Effector CD4-positive, alpha-beta T cell (primary cell): ENCODE measurements around the gene INTS6L.

ENCODE experiments used
- DNase-seq: peaks from one replicate; pipeline ENCODE4 v3.0.0-alpha.2; 2020
- total RNA-seq: gene quantifications from one replicate; lab custom pipeline; 2026; lab: John Stamatoyannopoulos, UW

INTS6L gene
- 115 reads per million, percentile 85 among the genes with 10 or more reads in this experiment for total RNA-seq

DNA sequence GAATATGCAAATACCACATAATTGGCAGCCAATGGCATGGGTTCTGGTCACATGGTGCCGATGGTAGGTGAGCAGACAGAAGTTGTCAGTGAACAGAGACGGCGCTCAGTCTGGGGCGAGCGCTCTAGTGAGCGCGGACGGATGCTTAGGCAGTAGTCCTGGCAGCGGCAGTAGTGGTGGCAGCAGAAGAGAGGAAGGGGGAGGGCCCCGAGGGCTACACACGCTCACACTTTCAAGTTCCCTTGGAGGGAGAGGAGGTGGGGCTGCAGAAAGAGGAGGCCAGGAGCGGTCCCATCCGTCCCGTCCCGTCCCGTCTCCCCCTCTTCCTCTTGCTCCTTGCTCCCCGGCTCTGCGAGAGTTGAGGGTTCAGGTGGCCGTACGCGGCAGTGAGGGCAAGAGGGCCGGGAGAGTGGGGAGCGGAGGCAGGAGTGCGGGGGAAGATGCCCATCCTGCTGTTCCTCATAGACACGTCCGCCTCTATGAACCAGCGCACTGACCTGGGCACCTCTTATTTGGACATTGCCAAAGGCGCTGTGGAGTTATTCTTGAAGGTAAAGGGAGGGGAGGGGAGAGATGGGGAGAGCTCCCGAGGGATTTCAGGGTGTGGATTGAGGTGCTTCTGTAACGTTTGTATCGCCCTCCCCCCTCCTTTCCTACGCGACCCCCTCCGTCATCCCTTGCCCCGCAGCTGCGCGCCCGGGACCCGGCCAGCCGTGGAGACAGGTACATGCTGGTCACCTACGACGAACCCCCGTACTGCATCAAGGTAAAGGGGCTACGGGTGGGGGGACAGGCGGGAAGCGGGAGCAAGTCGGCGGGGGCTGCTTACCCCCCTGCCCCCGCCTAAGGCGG lies at the start of gene INTS6L:
TSS of gene INTS6L (plus strand) at position 108 of the 852 bp plus-strand sequence. CDS start at position 441, 333 bp downstream.
- peak; percentile 81 for DNase-seq

DNA sequence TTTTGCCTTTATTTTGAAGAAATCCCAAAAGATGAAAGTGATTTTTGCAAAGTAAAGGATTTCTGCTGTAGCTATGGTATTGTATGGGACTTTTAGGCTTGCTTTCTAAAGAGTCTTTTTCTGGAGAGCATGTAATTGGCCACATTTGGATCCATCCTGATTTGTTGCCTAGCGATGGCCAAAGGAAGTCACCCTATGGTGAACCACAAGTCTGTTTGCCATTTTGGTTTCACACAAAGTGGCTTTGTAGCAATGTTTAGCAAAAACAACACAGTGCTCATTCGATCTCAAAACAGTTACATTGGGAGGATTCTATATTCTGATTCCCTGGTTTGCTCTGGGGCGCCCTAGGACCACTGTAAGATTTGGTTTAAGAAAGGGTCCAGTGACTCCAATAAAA lies 44.1 kb upstream of the INTS6L start:
- DNase-seq = no peak

- peak; percentile 6 for DNase-seq
Observed at GRCh38 chrX:135477576-135477975, 42.9 kb upstream of the INTS6L start.

GRCh38 chrX:135480076-135480475 lies 40.4 kb upstream of the INTS6L start:
- DNase-seq = no peak

DNA sequence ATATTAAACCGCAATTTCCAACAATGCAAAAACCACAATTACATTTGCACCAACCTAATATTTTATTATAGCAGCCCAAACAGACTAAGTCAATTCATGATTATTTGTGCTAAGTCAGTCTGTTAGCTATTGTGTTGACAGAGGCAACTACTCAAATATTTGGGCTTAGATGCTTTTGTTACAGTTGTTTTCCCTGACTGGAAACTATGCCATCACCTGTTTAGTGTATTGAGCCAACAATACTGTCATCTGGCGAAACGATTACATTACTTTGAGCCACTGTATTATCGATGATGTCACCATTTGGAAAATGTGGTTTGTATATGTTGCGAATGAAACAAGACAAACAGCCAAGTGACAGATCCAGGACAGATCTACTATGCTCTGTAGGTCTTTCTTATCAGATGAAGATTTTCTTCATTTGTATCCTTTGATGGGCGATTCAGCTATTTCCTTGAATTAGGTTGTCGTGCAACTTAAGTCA lies 38.7 kb upstream of the INTS6L start:
- DNase-seq = no peak

- DNase-seq = no peak
Observed at GRCh38 chrX:135484641-135485289, 35.7 kb upstream of the INTS6L start.

DNA sequence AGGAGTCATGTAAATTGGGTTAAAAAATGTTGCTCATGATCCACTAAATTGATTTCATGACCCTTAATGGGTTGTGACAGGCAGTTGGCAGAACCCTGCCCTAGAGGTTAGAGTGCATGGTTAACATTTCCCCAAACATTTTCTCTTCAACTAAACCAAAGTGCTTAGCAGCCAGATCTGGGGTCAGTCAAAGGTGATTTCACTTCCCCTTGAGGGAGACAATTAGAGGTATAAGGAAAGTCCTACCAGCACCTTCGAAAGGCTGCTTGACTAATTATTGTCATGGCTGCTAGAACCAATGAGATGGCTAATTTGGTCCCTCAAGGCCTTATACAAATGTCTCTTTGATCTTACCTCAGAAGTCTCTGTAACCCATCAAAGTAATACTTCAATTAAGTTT lies 30.9 kb upstream of the INTS6L start:
- DNase-seq = no peak

DNA sequence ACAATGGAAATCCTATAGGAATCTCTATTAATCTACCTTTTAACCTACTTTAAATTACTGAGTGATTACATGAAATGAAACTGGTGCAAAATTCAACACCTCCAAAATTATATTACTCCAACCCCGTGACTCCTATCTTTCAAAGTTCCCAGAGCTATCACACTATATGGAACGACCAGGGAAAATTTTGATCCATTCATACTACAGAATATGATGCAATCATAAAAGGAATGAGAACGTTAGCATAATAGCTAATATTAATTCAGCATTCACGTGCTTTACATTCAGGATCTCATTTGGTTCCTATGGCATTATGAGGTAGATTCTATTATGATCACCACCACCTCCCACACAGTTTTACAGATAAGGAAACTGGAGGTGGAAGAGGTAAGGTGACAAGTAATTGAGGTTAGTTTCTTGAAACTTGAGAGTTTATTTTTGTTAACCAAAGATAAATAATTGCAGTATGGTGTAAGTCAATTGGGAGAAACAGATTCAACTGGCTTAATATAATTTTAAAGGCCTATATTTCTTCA lies 29.4 kb upstream of the INTS6L start:
- DNase-seq = no peak

- no peak for DNase-seq
Observed at GRCh38 chrX:135494453-135494852, 26.0 kb upstream of the INTS6L start.

DNA sequence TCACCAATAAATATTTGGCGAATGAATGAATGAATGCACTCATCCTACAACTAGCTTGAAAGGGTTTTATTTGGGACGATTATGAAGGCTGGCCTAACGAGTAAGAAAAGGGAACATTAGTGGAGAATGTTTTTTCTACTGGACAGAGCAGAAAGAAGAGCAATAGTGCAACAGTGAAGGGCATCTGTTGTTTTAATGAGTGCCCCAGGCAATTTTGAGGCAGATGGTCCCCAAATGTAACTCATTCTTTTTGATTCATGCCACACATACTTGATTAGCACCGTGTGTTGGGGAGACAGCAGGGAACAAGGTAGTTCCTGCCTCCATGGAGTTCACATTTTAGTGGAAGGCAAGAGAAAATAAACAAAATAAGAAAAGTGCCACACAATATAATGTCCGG lies 22.7 kb upstream of the INTS6L start:
- no peak for DNase-seq

DNA sequence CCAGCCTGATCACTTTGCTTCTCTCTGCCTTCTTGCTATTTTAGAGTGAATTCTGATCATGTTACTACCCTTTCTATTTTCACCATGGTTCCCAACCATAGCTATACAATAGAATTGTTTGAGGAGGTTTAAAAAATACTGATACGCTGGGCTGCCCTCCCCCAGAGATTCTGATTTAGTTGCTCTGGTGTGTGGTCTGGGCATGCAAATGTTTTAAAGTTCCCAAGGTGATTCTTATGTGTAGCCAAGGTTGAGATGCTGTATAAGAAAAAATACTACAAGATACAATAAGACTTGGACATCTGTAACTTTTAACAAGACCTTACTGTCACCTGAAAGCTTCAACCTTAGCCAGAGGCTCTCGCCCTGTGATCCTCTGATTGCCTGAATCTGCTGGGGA lies 22.2 kb upstream of the INTS6L start:
- DNase-seq = no peak

- DNase-seq = no peak
Observed at GRCh38 chrX:135505351-135505750, 15.1 kb upstream of the INTS6L start.

- no peak for DNase-seq
Observed at GRCh38 chrX:135509885-135510284, 10.6 kb upstream of the INTS6L start.

DNA sequence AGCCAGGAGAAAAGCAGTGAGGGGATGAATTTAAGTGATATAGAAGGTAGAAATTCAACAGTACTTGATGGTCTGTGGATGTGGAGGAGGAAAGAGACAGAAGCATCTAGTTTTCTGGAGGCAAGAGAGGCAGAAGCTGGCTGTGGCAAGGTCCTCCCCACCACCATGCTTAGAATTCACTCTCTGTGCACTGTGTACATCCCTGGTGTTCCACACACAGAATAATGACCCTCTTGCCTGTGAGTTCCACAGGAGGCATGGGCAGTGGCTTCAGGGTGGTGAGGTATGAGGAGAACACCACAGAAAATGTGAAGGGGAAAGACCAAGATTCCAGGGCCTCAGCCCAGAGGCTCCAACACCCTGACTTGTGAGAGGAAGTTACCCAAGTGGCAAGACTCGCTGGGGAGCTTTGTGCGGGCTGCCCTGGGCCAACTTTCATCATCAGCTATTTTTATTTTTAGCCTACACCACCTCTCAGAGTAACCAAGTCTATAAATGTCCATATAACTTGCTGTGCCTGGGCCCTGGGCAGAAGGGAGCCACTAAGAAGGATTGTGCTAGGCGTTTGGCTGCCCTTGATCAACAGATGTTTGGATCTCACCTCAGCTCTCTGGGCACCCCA lies 7.8 kb upstream of the INTS6L start:
- no peak for DNase-seq

- DNase-seq = no peak
Observed at GRCh38 chrX:135513130-135513515, 7.3 kb upstream of the INTS6L start.

- no peak for DNase-seq
Observed at GRCh38 chrX:135516376-135516775, 4.1 kb upstream of the INTS6L start.

GRCh38 chrX:135518161-135518560 lies 2.3 kb upstream of the INTS6L start:
- no peak for DNase-seq

GRCh38 chrX:135520022-135520552 lies 373 bp upstream of the INTS6L start:
- no peak for DNase-seq

- peak; percentile 70 for DNase-seq
Observed at GRCh38 chrX:135521405-135522131, 1.1 kb downstream of the INTS6L start.

- no peak for DNase-seq
Observed at GRCh38 chrX:135522132-135522530, 1.7 kb downstream of the INTS6L start.

GRCh38 chrX:135522878-135523693 lies 2.6 kb downstream of the INTS6L start:
- DNase-seq = no peak
